HepG2 (cell line): ENCODE measurements around the gene GRM8.

ENCODE experiments used
- ADNP ChIP-seq: sonication (generic); formaldehyde crosslinking; IDR thresholded peaks from 2 replicates; pipeline ENCODE4 v1.4.0; 2020; ENCODE audit warnings: missing genetic modification reagents
- MXI1 ChIP-seq: IDR thresholded peaks from 3 replicates; pipeline ENCODE4 v1.6.1; 2012; ENCODE audit warnings: low read depth, low read length, inconsistent platforms, borderline replicate concordance
- REST ChIP-seq, 2 experiments: IDR thresholded peaks; 2 replicates each; pipeline ENCODE4 v1.6.1; 2011 to 2012; ENCODE audit warnings: low read length in 2 of 2, borderline replicate concordance in 1 of 2, low read depth in 1 of 2, mild to moderate bottlenecking in 1 of 2, moderate library complexity in 1 of 2
- SRSF9 ChIP-seq: fragments of 200-400 bp; formaldehyde crosslinking; IDR thresholded peaks from 2 replicates; pipeline ENCODE4 v1.6.1; 2018; ENCODE audit warnings: borderline replicate concordance, mild to moderate bottlenecking, low read depth, low read length; ENCODE audit not compliant: insufficient read depth, poor library complexity, severe bottlenecking
- TCF7 ChIP-seq: sonication (generic); IDR thresholded peaks from 2 replicates; pipeline ENCODE4 v1.6.1; 2016; ENCODE audit warnings: antibody characterized with exemption, low read depth
- TGIF2 ChIP-seq: IDR thresholded peaks from 2 replicates; pipeline ENCODE4 v1.6.1; 2016; ENCODE audit warnings: control low read depth, missing compliant biosample characterization
- ZXDC ChIP-seq: sonication (generic); formaldehyde crosslinking; IDR thresholded peaks from 2 replicates; pipeline ENCODE4 v1.5.0; 2020; ENCODE audit warnings: mild to moderate bottlenecking, missing genetic modification reagents

- TF ChIP-seq SRSF9 (no peak), ZXDC (CRISPR knock-in tag) (no peak), REST (IDR thresholded peaks at IDR 0.05; ENCODE audit: borderline replicate concordance in 1 of 2, low read depth in 1 of 2, low read length in 2 of 2) (no peak), TCF7 (no peak), ADNP (CRISPR knock-in tag) (no peak), TGIF2 (CRISPR knock-in tag) (no peak), MXI1 (no peak)
These were observed 589.9 kb downstream of the GRM8 start for GRCh38 chr7:126662856-126663255.
